PC-9 (cell line): Measurements from ENCODE around the gene PPM1A.

ENCODE experiments used
- CTCF ChIP-seq: fragments of 200-600 bp; sonication (generic); conservative IDR thresholded peaks from 2 replicates; pipeline ENCODE4 v1.6.1; 2017; ENCODE audit warnings: mixed run types, antibody characterized with exemption, mild to moderate bottlenecking, moderate library complexity
- EZH2 ChIP-seq: fragments of 200-600 bp; sonication (generic); IDR thresholded peaks from 2 replicates; pipeline ENCODE4 v1.8.0; 2017; ENCODE audit warnings: antibody characterized with exemption, low read depth

DNA sequence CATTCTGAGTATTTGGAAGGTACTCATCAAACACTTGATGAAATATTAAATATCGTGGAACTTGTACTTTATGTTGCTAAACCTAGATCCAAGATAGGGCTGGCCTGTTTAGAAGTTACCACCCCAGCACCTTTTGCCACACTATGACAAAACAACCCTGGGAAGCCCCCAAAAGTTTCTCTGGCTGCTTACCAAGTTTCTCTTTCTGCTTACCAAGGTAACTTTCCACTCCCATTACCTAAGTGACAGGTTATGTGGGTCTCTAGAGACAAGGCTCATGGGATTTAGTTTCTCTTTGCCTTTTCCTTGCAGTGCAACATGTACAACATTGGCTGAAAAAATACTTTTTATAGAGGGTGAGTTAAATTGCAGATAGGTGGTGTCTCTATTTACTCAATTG, 28.9 kb upstream of the PPM1A start:
- TF ChIP-seq CTCF, result no peak
- no peak for TF ChIP-seq EZH2
